ENCODE data around the gene TRMT44.
A peak's percentile ranks its signal among the peaks of the same experiment; 100 is the strongest.

Gene TRMT44, protein sequence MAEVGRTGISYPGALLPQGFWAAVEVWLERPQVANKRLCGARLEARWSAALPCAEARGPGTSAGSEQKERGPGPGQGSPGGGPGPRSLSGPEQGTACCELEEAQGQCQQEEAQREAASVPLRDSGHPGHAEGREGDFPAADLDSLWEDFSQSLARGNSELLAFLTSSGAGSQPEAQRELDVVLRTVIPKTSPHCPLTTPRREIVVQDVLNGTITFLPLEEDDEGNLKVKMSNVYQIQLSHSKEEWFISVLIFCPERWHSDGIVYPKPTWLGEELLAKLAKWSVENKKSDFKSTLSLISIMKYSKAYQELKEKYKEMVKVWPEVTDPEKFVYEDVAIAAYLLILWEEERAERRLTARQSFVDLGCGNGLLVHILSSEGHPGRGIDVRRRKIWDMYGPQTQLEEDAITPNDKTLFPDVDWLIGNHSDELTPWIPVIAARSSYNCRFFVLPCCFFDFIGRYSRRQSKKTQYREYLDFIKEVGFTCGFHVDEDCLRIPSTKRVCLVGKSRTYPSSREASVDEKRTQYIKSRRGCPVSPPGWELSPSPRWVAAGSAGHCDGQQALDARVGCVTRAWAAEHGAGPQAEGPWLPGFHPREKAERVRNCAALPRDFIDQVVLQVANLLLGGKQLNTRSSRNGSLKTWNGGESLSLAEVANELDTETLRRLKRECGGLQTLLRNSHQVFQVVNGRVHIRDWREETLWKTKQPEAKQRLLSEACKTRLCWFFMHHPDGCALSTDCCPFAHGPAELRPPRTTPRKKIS

GRCh38 chr4:8440492-8441311, at the start of gene TRMT44, which contains the start of gene ACOX3:
Gene TRMT44 (plus strand): TSS chr4:8440777. CDS start chr4:8440823, 46 bp downstream.
Gene ACOX3 (minus strand): TSS chr4:8440723. CDS start chr4:8416521, 24,202 bp downstream.
- peak within 1 kb of the TSS; percentile 99 for H3K4me3 ChIP-seq (ENCODE audit: low read depth, low read length)
- TF ChIP-seq, protein P1, sequence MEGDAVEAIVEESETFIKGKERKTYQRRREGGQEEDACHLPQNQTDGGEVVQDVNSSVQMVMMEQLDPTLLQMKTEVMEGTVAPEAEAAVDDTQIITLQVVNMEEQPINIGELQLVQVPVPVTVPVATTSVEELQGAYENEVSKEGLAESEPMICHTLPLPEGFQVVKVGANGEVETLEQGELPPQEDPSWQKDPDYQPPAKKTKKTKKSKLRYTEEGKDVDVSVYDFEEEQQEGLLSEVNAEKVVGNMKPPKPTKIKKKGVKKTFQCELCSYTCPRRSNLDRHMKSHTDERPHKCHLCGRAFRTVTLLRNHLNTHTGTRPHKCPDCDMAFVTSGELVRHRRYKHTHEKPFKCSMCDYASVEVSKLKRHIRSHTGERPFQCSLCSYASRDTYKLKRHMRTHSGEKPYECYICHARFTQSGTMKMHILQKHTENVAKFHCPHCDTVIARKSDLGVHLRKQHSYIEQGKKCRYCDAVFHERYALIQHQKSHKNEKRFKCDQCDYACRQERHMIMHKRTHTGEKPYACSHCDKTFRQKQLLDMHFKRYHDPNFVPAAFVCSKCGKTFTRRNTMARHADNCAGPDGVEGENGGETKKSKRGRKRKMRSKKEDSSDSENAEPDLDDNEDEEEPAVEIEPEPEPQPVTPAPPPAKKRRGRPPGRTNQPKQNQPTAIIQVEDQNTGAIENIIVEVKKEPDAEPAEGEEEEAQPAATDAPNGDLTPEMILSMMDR (IDR thresholded peaks at IDR 0.05; ENCODE audit: insufficient read depth, low read depth, low read length, missing control alignments) = no peak
- peak; percentile 92 for DNase-seq (ENCODE audit: low read depth)

DNA sequence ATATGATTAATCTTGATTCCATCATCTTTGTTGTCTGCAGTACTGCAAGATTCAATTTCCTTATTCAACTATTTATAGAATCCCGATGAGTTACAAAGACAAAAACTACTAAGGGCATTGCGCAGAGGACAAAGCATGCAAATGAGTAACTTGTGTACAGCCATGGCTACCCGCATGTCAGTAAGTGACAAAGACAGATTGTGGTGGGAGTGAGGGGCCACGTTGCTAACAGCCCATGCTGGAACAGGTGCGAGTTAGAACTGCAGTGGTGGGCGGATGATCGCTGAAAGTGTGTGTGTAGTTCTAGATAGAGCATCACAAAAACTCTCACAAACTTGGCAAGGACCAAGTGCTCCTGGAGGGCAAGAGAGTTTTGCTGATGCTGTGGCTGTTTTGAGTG, 49.5 kb upstream of the TRMT44 start:
- TF ChIP-seq, protein P1 (IDR thresholded peaks at IDR 0.05; ENCODE audit: insufficient read depth, low read depth, low read length, missing control alignments) = no peak
- no peak for DNase-seq (ENCODE audit: low read depth)
- no peak overlapping the region for H3K4me3 ChIP-seq (ENCODE audit: low read depth, low read length)

- DNase-seq (ENCODE audit: low read depth) = peak; percentile 84
- H3K4me3 ChIP-seq (ENCODE audit: low read depth, low read length) = no peak overlapping the region
These were observed 48.6 kb upstream of the TRMT44 start for GRCh38 chr4:8391972-8392371.

GRCh38 chr4:8392591-8393190, 47.9 kb upstream of the TRMT44 start:
- TF ChIP-seq, protein P1 (IDR thresholded peaks at IDR 0.05; ENCODE audit: insufficient read depth, low read depth, low read length, missing control alignments) = no peak
- H3K4me3 ChIP-seq (ENCODE audit: low read depth, low read length) = no peak overlapping the region
- no peak for DNase-seq (ENCODE audit: low read depth)

More at GRCh38 chr4:8391972-8392371, 48.6 kb upstream of the TRMT44 start:
- TF ChIP-seq, protein P1 (IDR thresholded peaks at IDR 0.05; ENCODE audit: insufficient read depth, low read depth, low read length, missing control alignments) = no peak

GRCh38 chr4:8393593-8394038, 47.0 kb upstream of the TRMT44 start:
- no peak overlapping the region for H3K4me3 ChIP-seq (ENCODE audit: low read depth, low read length)
- peak; percentile 41 for DNase-seq (ENCODE audit: low read depth)

More at GRCh38 chr4:8393593-8394038, 47.0 kb upstream of the TRMT44 start:
- TF ChIP-seq, protein P1 (IDR thresholded peaks at IDR 0.05; ENCODE audit: insufficient read depth, low read depth, low read length, missing control alignments) = no peak

Data from GM12865 (cell line).